GM19240 (cell line): ENCODE measurements around the gene DNASE1L2.

Source experiments
- DNase-seq: peaks from one replicate; pipeline ENCODE4 v3.0.0; 2011; ENCODE audit warnings: low spot score; ENCODE audit not compliant: insufficient read length

The DNASE1L2 gene

DNA sequence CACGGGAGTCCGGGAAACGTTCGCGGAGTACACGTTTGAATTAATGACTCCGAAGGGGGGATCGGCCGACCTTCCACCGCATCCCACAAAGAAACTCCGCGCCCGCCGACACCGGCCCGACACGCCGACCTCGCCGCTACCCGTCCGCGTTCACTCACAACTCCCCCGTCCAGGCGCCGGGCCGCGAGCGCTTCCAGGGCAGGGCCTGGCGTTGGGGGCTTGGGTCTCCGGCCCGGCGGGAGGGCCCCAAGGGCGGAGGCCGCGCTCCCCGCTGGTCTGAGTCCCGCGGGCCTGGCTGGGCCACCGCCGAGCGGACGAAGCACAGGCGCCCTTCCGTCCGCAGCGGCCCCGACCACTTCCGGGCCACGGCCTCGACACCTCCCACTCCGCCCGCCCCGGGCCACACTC lies 31.3 kb downstream of the DNASE1L2 start:
- DNase-seq, result peak; percentile 36

DNA sequence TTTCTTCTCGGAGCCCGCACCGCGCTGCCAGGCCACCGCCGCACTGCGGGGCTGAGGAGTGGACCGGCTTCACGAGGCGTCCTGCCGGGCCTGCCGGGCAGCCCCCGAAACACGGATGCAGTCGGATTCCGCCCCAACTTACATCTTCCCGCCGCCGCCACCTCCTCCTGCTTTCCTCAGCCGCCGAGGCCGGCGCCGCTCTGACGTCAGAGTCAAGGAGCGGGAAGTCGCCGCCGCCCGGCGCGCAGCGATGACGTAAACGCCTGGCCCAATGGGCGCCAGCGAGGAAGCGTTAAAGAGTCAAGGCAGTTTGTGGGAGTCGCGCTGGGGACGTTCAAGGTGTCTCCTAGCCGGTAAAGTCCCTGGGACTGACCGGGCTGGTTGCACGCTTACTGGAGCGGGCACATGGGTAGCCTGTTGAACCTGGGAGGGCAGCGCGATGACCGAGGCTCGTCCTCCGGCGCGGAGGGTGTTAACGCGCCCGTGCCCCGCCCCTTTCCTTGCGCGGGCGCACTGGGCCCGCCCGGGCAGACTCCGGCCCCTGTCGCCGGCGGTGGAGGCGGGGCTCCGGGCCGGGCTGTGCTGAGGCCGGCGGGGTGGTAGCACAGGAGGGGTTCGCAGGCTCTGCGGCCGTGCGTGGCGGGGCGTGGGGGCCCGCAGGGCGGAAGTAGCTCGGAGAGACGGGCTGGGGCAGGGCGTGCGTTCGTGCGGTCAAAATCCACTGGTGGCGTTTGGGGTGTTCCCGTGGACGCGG lies 31.8 kb downstream of the DNASE1L2 start, which contains the start of gene RNPS1:
Gene RNPS1 (minus strand): TSS at position 214 of the 754 bp plus-strand sequence. CDS start 3,483 bp downstream, outside the sequence.
- peak; percentile 99 for DNase-seq

DNA sequence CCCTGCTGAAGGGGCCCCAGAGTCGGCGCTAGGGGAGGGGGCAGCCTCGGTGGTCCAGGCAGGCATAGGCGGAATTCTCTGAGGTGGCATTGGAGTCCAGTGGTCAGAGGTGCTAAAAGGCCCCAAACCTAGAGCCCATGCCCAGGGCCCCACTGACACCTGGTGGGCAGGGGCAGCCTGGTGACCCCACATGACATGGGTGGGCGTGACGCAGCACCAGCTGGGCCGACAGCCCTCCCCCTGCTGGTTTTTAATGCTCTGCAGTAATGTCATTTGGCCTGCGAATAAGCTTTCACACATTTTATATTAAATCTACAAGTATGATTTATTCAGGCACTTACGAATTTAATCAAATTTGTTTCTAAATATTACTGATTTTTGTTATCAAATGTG lies 33.8 kb downstream of the DNASE1L2 start:
- no peak for DNase-seq

DNA sequence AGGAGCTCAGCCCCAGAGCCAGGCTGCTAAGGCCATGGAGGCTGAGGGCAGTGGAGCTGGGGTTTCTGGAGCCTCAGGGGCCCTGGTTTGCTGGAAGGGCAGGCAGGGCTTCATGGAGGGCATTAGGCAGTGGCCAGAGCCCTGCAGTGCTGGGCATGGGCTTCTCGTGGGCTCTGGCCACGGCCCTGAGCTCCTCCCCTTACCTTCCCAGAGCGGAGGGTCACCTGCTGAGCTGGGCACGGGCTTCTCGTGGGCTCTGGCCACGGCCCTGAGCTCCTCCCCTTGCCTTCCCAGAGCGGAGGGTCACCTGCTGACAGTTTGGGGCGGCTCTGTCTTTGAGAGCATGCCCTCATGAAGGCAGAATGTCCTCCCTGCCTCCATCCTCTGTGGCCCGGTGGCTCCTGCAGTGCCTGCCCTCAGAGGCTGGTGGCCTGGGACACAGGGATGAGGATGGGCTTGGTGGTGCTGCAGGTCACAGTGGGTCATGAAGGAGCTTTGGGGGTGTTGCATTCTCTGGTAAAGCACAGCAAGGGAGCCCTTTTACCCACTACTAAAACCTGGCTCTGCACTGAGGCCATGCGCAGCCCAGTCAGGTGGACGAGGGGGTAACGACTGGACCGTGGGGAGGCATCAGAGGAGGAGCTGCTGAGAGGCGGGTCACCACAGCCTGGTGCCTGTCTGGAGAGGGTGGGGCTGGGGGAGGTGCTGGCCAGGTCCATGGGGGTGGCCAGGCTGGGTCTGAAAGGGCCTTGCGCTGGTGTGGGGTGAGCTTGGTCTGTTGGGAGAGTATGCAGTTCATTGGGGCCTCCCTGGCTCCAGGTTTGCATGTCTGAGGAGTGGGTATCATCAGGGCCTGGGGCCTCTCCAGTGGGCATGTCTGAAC lies 34.6 kb downstream of the DNASE1L2 start:
- DNase-seq, result no peak

DNA sequence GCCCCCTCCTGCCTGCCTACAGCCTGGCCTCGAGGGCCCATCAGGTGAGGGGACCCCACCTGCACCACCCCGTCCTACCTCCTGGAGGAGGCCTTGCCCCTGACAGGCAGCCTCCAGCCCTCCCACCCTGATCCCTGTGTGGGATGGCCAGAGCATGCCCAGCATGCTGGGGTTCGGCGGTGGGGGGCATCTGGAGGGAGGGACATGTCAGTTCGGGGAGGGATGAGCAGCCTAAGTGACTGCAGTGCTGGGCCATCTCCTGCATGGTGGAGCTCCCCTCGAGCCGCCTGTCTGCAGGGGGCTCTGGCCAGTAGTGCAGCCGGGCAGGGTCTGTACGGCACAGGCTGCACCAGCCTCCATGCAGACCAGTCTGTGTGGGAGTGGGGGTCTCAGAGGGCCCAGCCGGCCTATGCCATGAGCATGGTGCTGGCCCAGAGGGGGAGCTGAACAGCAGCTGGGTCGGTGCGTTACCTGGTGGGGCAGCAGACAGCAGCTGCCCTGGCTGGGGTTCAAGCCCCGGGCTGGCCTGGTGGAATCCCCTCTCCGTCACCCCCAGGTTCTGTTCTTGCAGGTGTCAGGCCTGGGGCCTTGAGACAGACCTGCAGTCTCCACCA lies 35.7 kb downstream of the DNASE1L2 start:
- no peak for DNase-seq

DNA sequence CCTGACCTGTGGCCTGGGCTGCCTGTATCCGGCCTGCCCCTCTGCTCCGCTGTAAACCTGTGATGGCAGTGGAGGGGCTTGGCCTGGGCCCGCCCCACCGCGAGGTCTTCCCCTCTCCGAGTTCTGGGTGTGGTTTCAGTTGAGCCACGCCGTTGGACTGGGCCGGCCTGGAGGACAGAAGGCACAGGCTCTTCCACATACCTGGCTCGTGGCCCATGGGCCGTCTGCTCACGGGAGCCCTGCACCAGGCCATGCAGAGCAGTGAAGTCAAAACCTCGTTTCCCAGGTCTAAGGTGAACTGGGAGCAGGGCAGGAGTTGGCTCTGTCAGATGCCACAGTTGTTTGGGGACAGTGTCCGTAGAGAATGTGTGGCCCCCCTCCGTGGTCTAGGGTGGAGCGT lies 37.2 kb downstream of the DNASE1L2 start:
- DNase-seq, result no peak

DNA sequence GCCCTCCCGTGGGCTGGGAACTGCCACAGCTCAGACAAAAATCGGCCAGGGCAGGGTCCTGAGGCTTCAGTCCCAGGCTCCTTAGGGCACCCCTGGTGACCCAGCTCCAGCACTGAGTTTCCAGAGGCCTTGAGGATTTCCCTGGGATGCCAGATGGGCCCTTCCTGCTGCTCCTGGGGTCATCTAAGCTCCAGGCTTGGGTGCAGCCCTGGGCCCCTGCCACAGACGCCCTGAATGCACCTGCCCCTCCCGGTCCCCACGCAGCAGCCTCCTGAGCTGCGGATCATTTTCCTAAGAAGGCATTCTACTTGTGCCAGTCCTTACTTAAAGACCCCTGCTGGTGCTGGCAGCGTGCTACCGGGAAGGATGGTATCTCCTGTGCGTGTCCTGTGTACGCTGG lies 37.7 kb downstream of the DNASE1L2 start:
- no peak for DNase-seq

DNA sequence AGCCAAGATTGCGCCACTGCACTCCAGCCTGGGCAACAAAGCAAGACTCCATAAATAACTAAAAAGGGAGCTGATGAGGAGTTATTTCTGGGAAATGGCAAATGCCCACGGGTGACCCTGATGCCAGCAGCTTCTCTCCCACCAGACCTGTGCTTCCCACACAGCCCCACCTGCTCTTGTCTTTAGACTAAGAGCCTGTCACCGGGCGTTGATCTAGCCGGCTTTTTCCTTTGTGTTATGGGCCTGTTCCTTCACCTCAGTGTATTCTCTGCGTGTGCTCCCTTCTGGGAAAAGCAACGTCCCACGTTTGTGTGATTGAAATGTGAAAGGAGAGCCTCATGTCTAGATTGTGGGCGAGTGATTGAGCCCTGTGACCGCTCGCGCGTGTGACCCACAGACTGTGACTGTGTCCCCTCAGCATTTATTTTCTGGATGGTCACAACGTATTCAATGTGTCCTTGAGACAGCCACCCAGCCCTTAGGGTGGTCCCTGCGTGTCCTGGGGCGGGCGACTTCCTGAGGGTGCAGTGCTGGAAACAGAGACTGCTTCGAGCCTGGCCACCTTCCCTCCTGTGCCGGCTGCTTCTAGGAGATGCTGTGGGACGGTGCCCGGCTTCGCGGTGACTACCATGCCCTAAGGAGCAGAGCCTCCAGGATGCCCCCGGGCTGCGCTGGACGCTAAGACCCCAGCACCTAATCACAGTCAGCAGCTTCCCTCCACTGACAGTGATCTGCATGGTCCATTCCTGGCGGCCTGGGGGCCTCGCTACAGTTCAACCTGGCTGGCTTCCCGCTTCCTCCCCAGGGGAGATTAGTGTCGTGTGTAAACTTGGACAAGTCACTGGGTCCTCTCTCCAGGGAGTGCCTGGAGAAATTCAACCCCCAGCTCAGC lies 39.5 kb downstream of the DNASE1L2 start:
- DNase-seq, result no peak

DNA sequence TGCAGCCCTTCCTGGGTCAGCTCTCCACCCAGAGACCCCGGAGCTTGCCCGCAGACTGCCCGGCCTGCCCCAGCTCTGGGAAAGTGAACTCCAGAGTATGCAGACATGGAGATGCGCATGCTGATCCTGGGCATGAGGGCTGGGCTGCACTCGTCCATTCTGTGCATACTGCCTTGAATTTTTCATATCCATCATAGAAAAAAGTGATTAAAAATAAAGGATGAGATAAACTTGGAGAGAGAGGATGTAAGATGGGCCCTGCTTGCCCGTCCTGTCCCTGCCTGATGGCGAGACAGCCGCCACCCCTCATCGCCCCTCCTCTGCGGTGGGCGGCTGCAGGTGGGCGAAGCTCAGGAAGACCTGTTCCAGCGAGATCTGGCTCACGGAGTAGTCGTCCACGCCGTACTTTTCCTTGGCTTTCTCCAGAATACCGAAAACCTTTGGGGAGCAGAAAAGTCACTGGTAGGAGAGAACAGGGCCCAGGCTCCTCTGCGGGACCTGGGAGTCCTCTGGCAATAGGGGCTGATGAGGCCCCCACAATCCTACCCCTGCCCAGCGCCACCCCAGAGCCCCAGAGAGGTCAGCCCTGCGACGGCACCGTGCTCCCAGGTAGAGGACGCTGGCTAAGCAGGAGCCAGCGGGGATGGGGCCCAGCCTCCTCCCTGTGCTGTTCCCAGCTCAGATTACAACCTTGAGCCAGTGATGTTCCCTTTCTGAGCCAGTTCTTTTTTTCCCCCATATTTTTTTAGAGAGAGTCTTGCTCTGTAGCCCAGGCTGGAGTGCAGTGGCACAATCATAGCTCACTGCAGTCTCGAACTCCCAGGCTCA lies 40.3 kb downstream of the DNASE1L2 start:
- no peak for DNase-seq

DNA sequence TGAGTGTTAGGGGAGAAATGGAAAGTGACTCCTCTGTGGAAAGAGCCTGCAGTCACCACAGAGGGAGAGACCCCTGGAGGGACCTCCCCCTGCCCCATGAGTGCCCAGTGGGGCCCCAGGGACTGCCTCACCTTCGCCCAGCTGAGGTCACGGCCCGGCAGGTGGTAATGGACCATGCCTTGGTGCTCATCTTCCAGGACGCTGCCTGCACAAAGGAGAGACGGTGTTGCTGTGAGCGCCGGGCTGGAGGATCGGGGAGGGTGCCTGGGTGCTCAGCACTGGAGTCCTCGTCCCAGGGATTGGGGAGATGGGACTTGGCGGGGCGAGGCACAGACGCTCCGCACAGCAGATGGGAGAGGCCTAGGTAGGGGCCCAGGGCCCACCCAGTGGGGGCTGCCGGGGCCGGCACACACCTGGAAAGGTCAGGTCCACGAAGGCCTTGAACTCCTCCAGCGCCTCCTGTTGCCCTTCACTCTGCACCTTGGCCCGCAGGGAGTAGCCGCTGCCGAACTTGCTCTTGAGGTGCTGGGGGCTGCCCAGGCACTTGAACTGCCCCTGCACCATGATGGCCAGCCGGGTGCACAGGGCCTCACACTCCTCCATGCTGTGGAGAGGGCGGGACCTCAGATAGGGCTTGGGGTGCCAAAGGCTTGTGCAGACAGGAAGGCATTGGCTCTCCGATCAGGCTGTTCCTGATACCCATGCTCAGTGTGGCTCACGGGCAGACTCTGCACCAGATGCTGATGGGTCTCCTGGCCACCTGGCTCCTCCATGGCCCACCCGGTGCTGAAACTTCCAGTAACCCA lies 41.4 kb downstream of the DNASE1L2 start:
- no peak for DNase-seq

DNA sequence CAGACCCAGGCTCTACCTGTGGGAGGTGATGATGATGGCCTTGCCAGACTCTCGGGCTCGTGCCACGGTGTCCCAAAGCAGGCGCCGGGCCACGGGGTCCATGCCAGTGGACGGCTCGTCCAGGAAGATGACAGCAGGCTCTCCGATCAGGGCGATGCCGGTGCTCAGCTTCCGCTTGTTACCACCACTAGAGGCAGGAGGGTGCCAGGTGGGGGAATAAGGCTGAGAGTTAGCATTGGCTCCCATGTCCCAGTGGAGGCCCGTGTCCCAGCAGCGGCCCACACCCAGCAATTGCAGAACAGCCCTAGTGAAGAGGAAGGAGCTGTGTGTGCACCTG lies 42.0 kb downstream of the DNASE1L2 start:
- DNase-seq, result no peak

DNA sequence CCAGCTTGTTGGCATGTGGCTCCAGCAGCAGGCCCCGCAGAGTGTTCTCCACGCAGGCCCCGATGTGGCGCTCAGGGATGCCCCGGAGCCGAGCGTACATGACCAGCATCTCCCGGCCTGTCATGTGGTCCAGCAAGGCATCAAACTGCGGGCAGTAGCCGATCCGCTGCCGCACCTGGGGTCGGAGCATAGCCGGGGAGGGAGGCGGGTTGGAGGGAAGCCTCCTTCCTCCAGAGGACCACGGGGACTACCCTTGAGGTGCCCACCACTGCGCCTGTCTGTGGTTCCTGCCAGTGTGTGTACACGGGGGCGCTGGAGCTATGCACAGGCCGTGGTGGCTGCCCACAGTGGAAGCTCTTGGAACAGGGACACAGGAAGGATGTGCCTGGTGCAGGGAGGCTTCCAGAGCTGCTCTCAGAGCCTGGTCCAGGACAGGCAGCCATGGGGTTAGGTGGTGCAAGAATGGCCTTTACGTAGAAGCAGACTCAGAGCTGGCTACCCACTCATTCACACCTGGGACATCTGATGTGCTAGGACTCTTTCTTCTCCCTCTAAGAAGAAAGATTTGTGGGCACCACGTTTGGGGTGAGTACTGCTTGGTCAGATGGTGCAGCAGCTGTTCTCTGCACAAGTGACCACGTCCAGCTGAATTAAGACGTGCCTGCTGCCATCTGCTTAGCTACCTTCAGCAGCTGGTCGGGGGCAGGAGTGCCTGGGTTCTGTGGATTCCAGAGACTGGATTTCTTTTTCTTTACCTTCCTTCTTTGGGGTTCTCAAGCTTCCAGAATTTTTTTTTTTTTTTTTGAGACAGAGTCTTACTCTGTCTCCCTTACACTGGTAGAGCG lies 42.9 kb downstream of the DNASE1L2 start:
- no peak for DNase-seq

DNA sequence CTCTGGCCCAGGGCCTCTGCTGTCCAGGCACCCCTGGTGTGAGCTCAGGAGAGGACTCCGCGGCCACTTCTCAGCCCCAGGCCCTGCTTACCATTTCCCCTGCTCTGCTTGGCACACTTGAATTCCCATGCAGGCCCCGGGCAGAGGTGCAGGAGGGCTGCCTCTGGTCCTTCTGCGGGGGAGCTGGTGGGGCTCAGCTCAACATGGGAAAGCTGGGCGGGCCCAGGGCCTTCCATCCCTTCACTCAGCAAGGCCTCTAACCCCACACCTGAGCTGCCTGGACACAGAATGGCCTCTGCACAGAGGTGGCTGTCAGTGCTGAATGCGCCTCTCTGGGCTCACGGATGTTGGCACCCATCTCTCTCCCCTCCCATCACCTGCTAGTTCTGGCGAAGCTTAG lies 44.2 kb downstream of the DNASE1L2 start:
- DNase-seq, result no peak

DNA sequence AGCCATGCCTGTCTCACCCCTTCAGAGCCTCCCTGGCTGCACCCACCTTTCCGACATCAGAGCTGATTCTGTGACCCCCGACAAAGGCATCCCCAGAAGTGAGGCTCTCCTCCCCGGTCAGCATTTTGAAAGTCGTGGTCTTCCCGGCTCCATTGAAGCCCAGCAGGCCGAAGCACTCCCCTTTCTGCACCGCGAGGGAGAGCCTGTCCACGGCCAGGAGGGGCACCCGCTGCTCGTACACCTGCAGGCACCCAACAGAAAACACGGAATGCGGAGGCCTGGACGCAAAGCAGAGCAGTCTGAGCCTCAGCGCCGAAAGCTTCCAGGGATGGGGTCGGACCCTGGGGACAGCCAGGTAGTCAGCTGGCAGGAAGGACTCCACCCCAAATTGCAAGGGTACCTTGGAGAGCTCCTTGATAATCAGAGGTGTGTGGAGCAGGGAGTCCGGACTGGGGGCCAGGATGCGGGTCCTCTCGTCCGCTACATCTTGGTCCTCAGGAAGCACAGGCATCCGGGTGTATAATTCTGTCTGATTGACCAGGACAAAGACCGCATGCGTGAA lies 44.8 kb downstream of the DNASE1L2 start:
- DNase-seq, result no peak

DNA sequence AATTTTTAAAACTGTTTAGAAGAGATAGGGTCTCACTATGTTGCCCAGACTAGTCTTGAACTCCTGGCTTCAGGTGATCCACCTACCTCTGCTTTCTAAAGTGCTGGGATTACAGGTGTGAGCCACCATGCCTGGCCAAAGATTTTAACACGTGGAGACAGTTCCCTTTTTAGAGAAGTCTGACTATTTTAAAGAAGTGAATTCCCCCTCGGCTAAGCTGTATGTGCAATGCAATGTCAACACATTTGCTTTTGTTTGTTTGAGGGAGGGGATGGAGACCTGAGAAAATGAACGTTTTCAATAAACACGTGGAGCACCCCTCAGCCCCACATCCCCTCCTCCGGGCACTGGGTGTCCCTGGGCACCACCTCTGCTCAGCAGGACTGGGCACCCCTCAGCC lies 46.0 kb downstream of the DNASE1L2 start:
- no peak for DNase-seq

DNA sequence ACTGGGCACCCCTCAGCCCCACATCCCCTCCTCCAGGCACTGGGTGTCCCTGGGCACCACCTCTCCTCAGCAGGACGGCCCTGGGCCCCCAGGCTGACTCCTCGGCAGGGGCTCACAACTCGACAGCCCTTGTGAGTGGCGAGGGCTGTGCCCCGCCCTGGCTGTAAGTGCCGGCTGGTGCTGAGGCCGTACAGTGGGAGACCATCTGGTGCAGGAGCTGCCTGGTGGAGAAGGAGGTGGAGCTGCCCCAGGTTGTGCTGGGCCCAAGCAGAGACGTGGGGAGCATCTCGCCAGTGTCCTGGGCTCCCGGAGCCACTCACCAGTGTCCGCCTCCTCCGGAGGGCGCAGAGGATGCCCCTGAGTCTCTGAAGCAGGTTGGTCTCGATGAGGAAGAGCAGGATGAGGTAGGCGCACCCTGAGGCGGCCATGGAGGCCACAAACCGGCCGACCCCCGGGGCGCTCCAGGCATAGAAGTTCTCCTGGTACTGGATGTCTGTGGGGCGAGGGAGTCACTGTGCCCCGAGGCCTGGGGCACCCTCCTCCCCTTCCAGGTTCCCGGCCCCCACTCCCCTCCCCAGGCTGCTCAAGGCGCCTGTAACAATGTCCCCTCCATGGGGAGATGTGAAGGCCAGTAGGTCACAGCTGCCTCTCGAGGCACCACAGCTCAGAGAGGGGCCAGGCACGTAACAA lies 46.8 kb downstream of the DNASE1L2 start:
- no peak for DNase-seq

DNA sequence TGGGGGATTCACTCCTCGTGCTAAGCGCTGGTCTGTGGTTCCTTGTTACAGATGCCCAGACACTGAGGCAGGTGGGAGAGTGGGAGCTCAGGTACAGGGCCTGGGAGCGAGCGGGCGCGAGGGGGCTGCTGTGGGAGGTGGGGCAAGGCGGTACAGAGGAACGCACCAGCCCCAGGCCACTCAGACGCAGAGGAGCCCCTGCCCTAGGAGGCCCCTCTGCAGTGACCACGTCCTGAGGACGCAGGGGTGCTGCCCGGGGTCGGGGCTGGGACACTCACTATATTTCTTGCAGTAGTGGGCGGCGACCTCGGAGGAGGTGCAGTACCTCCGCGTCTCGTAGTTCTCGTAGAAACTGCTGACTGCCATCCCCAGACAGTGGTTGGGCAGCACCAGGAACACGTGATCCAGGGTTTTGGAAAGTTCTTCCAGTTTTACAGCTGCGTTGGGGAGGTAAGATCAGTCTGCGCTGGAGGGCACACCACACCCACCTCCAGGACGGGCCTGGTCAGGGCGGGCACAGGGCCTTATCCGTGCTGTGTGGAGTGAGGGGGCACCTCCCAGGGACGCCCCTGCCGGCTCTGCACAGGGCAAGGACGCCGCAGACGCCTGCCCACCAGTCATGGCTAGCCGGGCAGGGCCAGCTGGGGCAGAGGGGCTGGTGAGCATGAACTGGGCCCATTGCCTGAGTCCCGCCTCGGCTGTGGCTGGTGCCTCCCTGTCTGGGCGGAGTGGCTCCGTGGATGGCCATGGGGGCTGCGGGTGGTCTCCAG lies 47.9 kb downstream of the DNASE1L2 start:
- DNase-seq, result no peak
